Endothelial cell of umbilical vein (primary cell): ENCODE measurements around the gene DGCR2. TPM values are rescaled to one million over a fixed set of nuclear protein-coding genes. Genes with fewer than 3 reads are reported as not detected.

Experiments used
- BruUV-seq: library from RNA; stranded (reverse); fragments of 400-500 nt; replicated peaks from 2 replicates; lab custom pipeline; 2021; lab: Mats Ljungman, UMichigan
- CTCF ChIA-PET: fragments of 300-600, 350-600 bp; sonication (Branson Sonifier 250); formaldehyde crosslinking; loops from one replicate; lab custom pipeline; 2021; ENCODE audit warnings: antibody characterized with exemption, inconsistent platforms; lab: Charles Lee
- POLR2A ChIA-PET: fragments of 300-600, 350-600 bp; sonication (Branson Sonifier 250); formaldehyde crosslinking; loops from one replicate; lab custom pipeline; 2021; ENCODE audit warnings: antibody characterized with exemption, inconsistent platforms; lab: Charles Lee
- DNase-seq: peaks from one replicate; pipeline ENCODE4 v3.0.0-alpha.2; 2011; ENCODE audit warnings: low read depth, low spot score
- FAIRE-seq: peaks from 2 replicates; lab custom pipeline; 2011; peaks lifted over from hg19 to GRCh38; lab: Jason Lieb, UNC
- H2AFZ ChIP-seq: 2 replicates; pipeline ENCODE4 v1.6.0; 2012; ENCODE audit warnings: low read depth, low read length, control low read depth, inconsistent platforms
- H3K27ac ChIP-seq: 2 replicates; pipeline ENCODE4 v1.5.1; 2011; ENCODE audit warnings: low read depth, mild to moderate bottlenecking, control low read depth, low read length, moderate library complexity; ENCODE audit not compliant: insufficient read depth
- H3K27me3 ChIP-seq, 2 experiments: 2 replicates each; pipeline versions ENCODE4 v1.6.0 to v1.6.1; 2011; ENCODE audit warnings: low read length in 2 of 2, mixed read lengths in 1 of 2; ENCODE audit not compliant: control insufficient read depth in 2 of 2, insufficient read depth in 2 of 2
- H3K36me3 ChIP-seq, 2 experiments: 2 replicates in 1 of 2; 3 replicates in 1 of 2; pipeline ENCODE4 v1.5.1; 2011; ENCODE audit warnings: low read length in 2 of 2, mild to moderate bottlenecking in 1 of 2, moderate library complexity in 1 of 2; ENCODE audit not compliant: control insufficient read depth in 2 of 2, insufficient read depth in 2 of 2; ENCODE audit errors: extremely low read depth in 1 of 2
- H3K4me1 ChIP-seq: 3 replicates; pipeline ENCODE4 v1.5.1; 2011; ENCODE audit warnings: mild to moderate bottlenecking, low read length; ENCODE audit not compliant: control insufficient read depth, insufficient read depth; ENCODE audit errors: extremely low read depth
- H3K4me2 ChIP-seq: 2 replicates; pipeline ENCODE4 v1.6.1; 2011; ENCODE audit warnings: low read length, control low read depth, mixed read lengths; ENCODE audit not compliant: insufficient read depth
- H3K4me3 ChIP-seq, 3 experiments: fragments of 200-600 bp in 1 of 3; sonication (generic), shearing (Covaris generic) in 1 of 3; replicated peaks in 1 of 3; 2 replicates each; pipeline ENCODE4 v1.5.1; 2011 to 2016; ENCODE audit warnings: control low read depth in 3 of 3, low read length in 3 of 3, mild to moderate bottlenecking in 2 of 3, inconsistent platforms in 1 of 3, low read depth in 1 of 3, moderate library complexity in 1 of 3; ENCODE audit not compliant: insufficient read depth in 1 of 3
- H3K79me2 ChIP-seq: 2 replicates; pipeline ENCODE4 v1.6.0; 2012; ENCODE audit warnings: low read length, inconsistent platforms; ENCODE audit not compliant: control insufficient read depth, insufficient read depth
- H3K9ac ChIP-seq: replicated peaks from 2 replicates; pipeline ENCODE3; 2011; ENCODE audit warnings: low read length, control low read depth; ENCODE audit not compliant: insufficient read depth; ENCODE audit errors: extremely low read depth
- H3K9me1 ChIP-seq: replicated peaks from 3 replicates; pipeline ENCODE4 v1.6.0; 2011; ENCODE audit warnings: mild to moderate bottlenecking, low read length; ENCODE audit not compliant: control insufficient read depth, insufficient read depth; ENCODE audit errors: extremely low read depth
- H3K9me3 ChIP-seq: replicated peaks from 2 replicates; pipeline ENCODE4 v1.5.1; 2012; ENCODE audit warnings: low read length, inconsistent platforms; ENCODE audit not compliant: control insufficient read depth, insufficient read depth
- H4K20me1 ChIP-seq: replicated peaks from 2 replicates; pipeline ENCODE3; 2011; ENCODE audit warnings: mild to moderate bottlenecking, low read length; ENCODE audit not compliant: control insufficient read depth, insufficient read depth; ENCODE audit errors: extremely low read depth
- CTCF ChIP-seq, 2 donors: IDR thresholded peaks; 1 replicate in 1 of 2; 2 replicates in 1 of 2; pipeline ENCODE4 v1.5.1; 2011; ENCODE audit warnings: low read length in 2 of 2, mild to moderate bottlenecking in 2 of 2, moderate library complexity in 2 of 2, control low read depth in 1 of 2, inconsistent platforms in 1 of 2, low read depth in 1 of 2; ENCODE audit not compliant: insufficient read depth in 1 of 2; ENCODE audit errors: extremely low read depth in 1 of 2
- EZH2 ChIP-seq: IDR thresholded peaks from 2 replicates; pipeline ENCODE4 v1.6.1; 2012; ENCODE audit warnings: borderline replicate concordance, low read depth, mild to moderate bottlenecking, moderate library complexity, low read length, inconsistent platforms; ENCODE audit not compliant: severe bottlenecking
- FOS ChIP-seq: IDR thresholded peaks from 2 replicates; pipeline ENCODE4 v1.6.1; 2011; ENCODE audit warnings: mild to moderate bottlenecking, low read length, moderate library complexity, borderline replicate concordance; ENCODE audit not compliant: insufficient read depth
- GATA2 ChIP-seq: IDR thresholded peaks from 2 replicates; pipeline ENCODE4 v1.7.0; 2011; ENCODE audit warnings: low read depth, mild to moderate bottlenecking, moderate library complexity, mixed read lengths, low read length; ENCODE audit not compliant: insufficient read length, insufficient read depth
- JUN ChIP-seq: IDR thresholded peaks from 2 replicates; pipeline ENCODE4 v1.6.1; 2011; ENCODE audit warnings: borderline replicate concordance, low read depth; ENCODE audit not compliant: insufficient read length, insufficient read depth
- MYC ChIP-seq: IDR thresholded peaks from one replicate; pipeline ENCODE4 v1.6.1; 2011; ENCODE audit warnings: mild to moderate bottlenecking, low read depth, low read length
- POLR2A ChIP-seq: IDR thresholded peaks from 2 replicates; pipeline ENCODE4 v1.6.1; 2012; ENCODE audit warnings: low read depth, mild to moderate bottlenecking, control low read depth, low read length
- dilution Hi-C: fragments of 300-500 bp; cut with MboI; formaldehyde crosslinking; loops from one replicate; pipeline ENCODE4 v1.15.0; 2019; ENCODE audit warnings: low sequenced_read_pairs; ENCODE audit not compliant: extremely low pct_ligation_motif_present
- intact Hi-C: fragments of 100-400 bp; cut with micrococcal nuclease; formaldehyde crosslinking; loops from one replicate; pipeline ENCODE4 v1.10.0; 2022
- polyA plus RNA-seq, 4 experiments: library from polyadenylated mRNA; depleted of rRNA in 3 of 4; stranded (reverse) in 3 of 4; unstranded in 1 of 4; fragments of >200 nt; gene quantifications; 2 replicates each; pipeline versions ENCODE4 v1.2.1 to v1.2.3, GENCODE V29; 2011 to 2012; ENCODE audit warnings: missing spikeins in 1 of 4
- total RNA-seq: library from RNA; stranded (reverse); gene quantifications from 2 replicates; pipeline ENCODE4 v1.2.3, GENCODE V29; 2021
- TF ChIP-seq, protein P1 (sequence below): IDR thresholded peaks from 2 replicates; pipeline ENCODE4 v1.6.1; 2011; ENCODE audit not compliant: insufficient read depth, insufficient read length

Gene DGCR2
- total and polyA plus RNA-seq, 2 donors (not counting 3 experiments of a cell fraction or from before 2014, with no cell fraction given) = 44.8 to 51.2 TPM

DNA sequence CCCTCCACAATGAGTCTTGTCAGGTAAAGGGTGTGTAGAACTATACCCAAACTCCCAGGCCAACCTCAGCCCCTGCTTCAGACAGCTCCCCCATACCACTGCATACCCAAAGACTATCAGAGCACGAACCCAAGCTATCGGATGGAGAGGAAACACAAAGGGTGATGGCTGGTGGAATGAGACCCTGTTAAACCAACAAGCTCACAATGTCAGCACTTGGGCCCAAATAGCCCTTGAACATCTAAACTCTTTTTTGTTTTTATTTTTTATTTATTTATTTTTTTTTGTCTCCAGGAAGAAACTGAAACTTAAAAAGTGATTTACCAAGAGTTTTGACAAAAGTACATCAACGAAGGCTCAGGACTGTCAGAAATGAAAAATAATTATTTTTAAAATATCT lies 10.6 kb downstream of the DGCR2 start:
- dilution Hi-C loops = no loop called here
- no peaks in the 10 kb centered on the region for H3K9me1 ChIP-seq
- no TSS peak for BruUV-seq

DNA sequence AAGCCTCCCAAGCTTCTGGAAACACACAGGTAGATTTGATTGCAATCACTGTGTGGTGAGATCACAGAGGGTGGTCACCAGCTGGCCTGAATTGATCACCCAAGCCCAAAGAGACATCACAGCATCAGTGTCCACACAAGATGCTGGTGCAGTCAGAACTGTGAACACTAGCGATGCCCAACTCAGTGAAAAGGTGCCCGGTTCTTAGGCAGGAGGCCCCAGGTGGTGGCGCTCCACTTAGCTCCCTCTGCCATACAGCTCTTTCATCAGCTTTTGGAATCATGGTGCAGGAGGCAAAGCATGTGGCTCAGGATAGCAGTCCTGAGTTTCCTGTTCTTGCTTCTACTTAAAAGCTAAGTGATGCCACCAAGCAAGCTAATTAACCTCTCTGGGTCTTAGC lies 11.1 kb downstream of the DGCR2 start:
- dilution Hi-C loops (no loop called here), intact Hi-C loops (no loop called here)
- BruUV-seq = no TSS peak
- ChIA-PET CTCF (interaction anchor here (1.3 to 1.5 kb wide), 2 partner anchors 33 to 46 kb away, joined by 3 to 4 read pairs; partner anchors contain the start of gene ESS2), POLR2A (no interaction called here)
- Histone ChIP-seq H3K36me3 (no peaks in the 10 kb centered on the region), H3K9me3 (no peaks in the 10 kb centered on the region), H2AFZ (no peak overlapping the region), H4K20me1 (peaks cover 3% of the 10 kb centered on the region), H3K27me3 (no peaks in the 10 kb centered on the region), H3K9ac (no peak overlapping the region), H3K4me3 (no peak overlapping the region), H3K4me2 (no peak overlapping the region), H3K9me1 (no peaks in the 10 kb centered on the region), H3K27ac (no peak overlapping the region), H3K79me2 (peaks cover 68% of the 10 kb centered on the region), H3K4me1 (no peaks in the 10 kb centered on the region)
- DNase-seq (no peak), FAIRE-seq (no peak)
- TF ChIP-seq POLR2A (no peak), FOS (no peak), CTCF (IDR thresholded peaks at IDR 0.05; ENCODE audit: extremely low read depth in 1 of 2, insufficient read depth in 1 of 2, low read depth in 1 of 2, low read length in 2 of 2) (no peak), GATA2 (no peak), EZH2 (no peak), JUN (no peak), MYC (no peak)
- TF ChIP-seq, protein P1, sequence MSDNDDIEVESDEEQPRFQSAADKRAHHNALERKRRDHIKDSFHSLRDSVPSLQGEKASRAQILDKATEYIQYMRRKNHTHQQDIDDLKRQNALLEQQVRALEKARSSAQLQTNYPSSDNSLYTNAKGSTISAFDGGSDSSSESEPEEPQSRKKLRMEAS = no peak

More for the DNA sequence above, 10.6 kb downstream of the DGCR2 start:
- H3K4me1 ChIP-seq = no peaks in the 10 kb centered on the region
- no peak for FAIRE-seq
- H3K79me2 ChIP-seq = peaks cover 68% of the 10 kb centered on the region
- H3K27me3 ChIP-seq = no peaks in the 10 kb centered on the region
- intact Hi-C loops = no loop called here
- ChIA-PET CTCF (interaction anchor here (1.3 to 1.5 kb wide), 2 partner anchors 33 to 47 kb away, joined by 3 to 4 read pairs; partner anchors contain the start of gene ESS2), POLR2A (no interaction called here)
- H3K9ac ChIP-seq = no peak overlapping the region
- no peak overlapping the region for H3K27ac ChIP-seq
- DNase-seq = no peak
- H4K20me1 ChIP-seq = peaks cover 3% of the 10 kb centered on the region
- H3K36me3 ChIP-seq = no peaks in the 10 kb centered on the region
- TF ChIP-seq FOS (no peak), MYC (no peak), GATA2 (no peak)
- no peak overlapping the region for H3K4me2 ChIP-seq
- no peak overlapping the region for H2AFZ ChIP-seq
- no peaks in the 10 kb centered on the region for H3K9me3 ChIP-seq
- no peak overlapping the region for H3K4me3 ChIP-seq
